IMR-90 (cell line): ENCODE data around the gene PYGB. TPM values are rescaled to one million over a fixed set of nuclear protein-coding genes. Genes with fewer than 3 reads are reported as not detected.
A peak's percentile ranks its signal among the peaks of the same experiment; 100 is the strongest.

Source experiments
- ATAC-seq: fragments of 200-7000 bp; cut with Tn5 transposase; 2 replicates; pipeline ENCODE4 v1.9.1; 2020; ENCODE audit warnings: low read depth, mild to moderate bottlenecking, moderate library complexity
- BruUV-seq: library from RNA; stranded (reverse); fragments of 400-500 nt; replicated peaks from 2 replicates; lab custom pipeline; 2021; lab: Mats Ljungman, UMichigan
- CTCF ChIA-PET: fragments of 300-600 bp; formaldehyde crosslinking; extraction: SDS; loops from one replicate; lab custom pipeline; 2021; ENCODE audit warnings: antibody characterized with exemption; lab: Yijun Ruan, JAX
- POLR2A ChIA-PET: fragments of 300-600 bp; sonication (Branson Sonifier 250); formaldehyde crosslinking; loops from one replicate; lab custom pipeline; 2022; ENCODE audit warnings: antibody characterized with exemption; ENCODE audit not compliant: unreplicated experiment; lab: Charles Lee
- DNase-seq: peaks from one replicate; pipeline ENCODE4 v3.0.0; 2013
- H2AFZ ChIP-seq: replicated peaks from 2 replicates; pipeline ENCODE3; 2013; ENCODE audit warnings: low read length, mild to moderate bottlenecking; ENCODE audit not compliant: poor library complexity
- H2AK5ac ChIP-seq: 2 replicates; pipeline ENCODE4 v1.6.1; 2013; ENCODE audit warnings: low read depth, low read length, inconsistent platforms
- H2AK9ac ChIP-seq: replicated peaks from 2 replicates; pipeline ENCODE3; 2013; ENCODE audit warnings: mild to moderate bottlenecking, low read depth, low read length, moderate library complexity; ENCODE audit not compliant: poor library complexity
- H2BK120ac ChIP-seq: 2 replicates; pipeline ENCODE4 v1.6.1; 2013; ENCODE audit warnings: low read depth, low read length, inconsistent platforms
- H2BK15ac ChIP-seq: 3 replicates; pipeline ENCODE4 v1.6.1; 2013; ENCODE audit warnings: low read depth, low read length, inconsistent platforms
- H2BK20ac ChIP-seq: 2 replicates; pipeline ENCODE4 v1.6.1; 2013; ENCODE audit warnings: low read depth, mild to moderate bottlenecking, inconsistent platforms, low read length, moderate library complexity
- H2BK5ac ChIP-seq: 2 replicates; pipeline ENCODE4 v1.6.1; 2013; ENCODE audit warnings: mild to moderate bottlenecking, low read depth, low read length, inconsistent platforms; ENCODE audit not compliant: poor library complexity, severe bottlenecking
- H3K14ac ChIP-seq: replicated peaks from 2 replicates; pipeline ENCODE4 v1.6.1; 2013; ENCODE audit warnings: low read depth, low read length, inconsistent platforms
- H3K18ac ChIP-seq: 2 replicates; pipeline ENCODE4 v1.6.1; 2013; ENCODE audit warnings: low read depth, low read length, control low read depth
- H3K23ac ChIP-seq: 2 replicates; pipeline ENCODE4 v1.6.1; 2013; ENCODE audit warnings: low read depth, low read length, inconsistent platforms
- H3K27ac ChIP-seq: 2 replicates; pipeline ENCODE4 v1.5.1; 2013; ENCODE audit warnings: mild to moderate bottlenecking, control low read depth, low read length; ENCODE audit not compliant: insufficient read depth
- H3K27me3 ChIP-seq: 2 replicates; pipeline ENCODE4 v1.6.1; 2013; ENCODE audit warnings: low read length; ENCODE audit not compliant: control insufficient read depth, insufficient read depth
- H3K36me3 ChIP-seq: 2 replicates; pipeline ENCODE4 v1.6.1; 2013; ENCODE audit warnings: low read length, mixed read lengths; ENCODE audit not compliant: control insufficient read depth, insufficient read depth
- H3K4ac ChIP-seq: 2 replicates; pipeline ENCODE4 v1.6.1; 2013; ENCODE audit warnings: low read depth, low read length, inconsistent platforms
- H3K4me1 ChIP-seq: 2 replicates; pipeline ENCODE4 v1.6.1; 2013; ENCODE audit warnings: low read length, mixed read lengths; ENCODE audit not compliant: control insufficient read depth, insufficient read depth
- H3K4me2 ChIP-seq: 2 replicates; pipeline ENCODE4 v1.6.1; 2013; ENCODE audit warnings: low read depth, mild to moderate bottlenecking, control low read depth, low read length, moderate library complexity
- H3K4me3 ChIP-seq: 2 replicates; pipeline ENCODE4 v1.5.1; 2013; ENCODE audit warnings: low read depth, mild to moderate bottlenecking, control low read depth, low read length, moderate library complexity; ENCODE audit not compliant: insufficient read depth
- H3K56ac ChIP-seq: 2 replicates; pipeline ENCODE4 v1.6.1; 2013; ENCODE audit warnings: low read length, inconsistent platforms; ENCODE audit not compliant: insufficient read depth; ENCODE audit errors: extremely low read depth
- H3K79me1 ChIP-seq, 2 experiments: 2 replicates each; pipeline ENCODE4 v1.6.1; 2013; ENCODE audit warnings: low read length in 2 of 2, inconsistent platforms in 1 of 2, low read depth in 1 of 2
- H3K9ac ChIP-seq: 2 replicates; pipeline ENCODE4 v1.6.1; 2013; ENCODE audit warnings: low read depth, low read length, control low read depth
- H3K9me1 ChIP-seq: 2 replicates; pipeline ENCODE4 v1.6.1; 2013; ENCODE audit warnings: low read length, inconsistent platforms; ENCODE audit not compliant: insufficient read depth
- H3K9me3 ChIP-seq: 2 replicates; pipeline ENCODE4 v1.6.1; 2013; ENCODE audit warnings: low read length; ENCODE audit not compliant: control insufficient read depth, insufficient read depth
- H4K20me1 ChIP-seq: 2 replicates; pipeline ENCODE4 v1.6.1; 2013; ENCODE audit warnings: low read length, inconsistent platforms; ENCODE audit not compliant: insufficient read depth
- H4K5ac ChIP-seq: 2 replicates; pipeline ENCODE4 v1.6.1; 2013; ENCODE audit warnings: mild to moderate bottlenecking, low read depth, low read length, control low read depth
- H4K8ac ChIP-seq, 2 experiments: 2 replicates each; pipeline ENCODE4 v1.6.1; 2013; ENCODE audit warnings: low read depth in 2 of 2, low read length in 2 of 2, control low read depth in 1 of 2, inconsistent platforms in 1 of 2
- H4K91ac ChIP-seq: 2 replicates; pipeline ENCODE4 v1.6.1; 2013; ENCODE audit warnings: low read depth, low read length, inconsistent platforms; ENCODE audit not compliant: insufficient read depth
- CTCF ChIP-seq: conservative IDR thresholded peaks from 2 replicates; pipeline ENCODE4 v1.5.1; 2012; ENCODE audit warnings: mild to moderate bottlenecking, low read depth, low read length, improper control_type of control experiment
- ELK1 ChIP-seq: fragments of 150-350 bp; IDR thresholded peaks from 2 replicates; pipeline ENCODE4 v1.6.1; 2016; ENCODE audit warnings: low read depth, mild to moderate bottlenecking, low read length, moderate library complexity, borderline replicate concordance
- RAD21 ChIP-seq: IDR thresholded peaks from 2 replicates; pipeline ENCODE4 v1.6.1; 2012; ENCODE audit warnings: low read length, improper control_type of control experiment
- RCOR1 ChIP-seq: IDR thresholded peaks from 2 replicates; pipeline ENCODE4 v1.6.1; 2012; ENCODE audit warnings: mild to moderate bottlenecking, low read length, improper control_type of control experiment; ENCODE audit not compliant: insufficient replicate concordance
- SMC3 ChIP-seq: fragments of 150-350 bp; IDR thresholded peaks from 2 replicates; pipeline ENCODE4 v1.6.1; 2016; ENCODE audit warnings: low read depth, mild to moderate bottlenecking, antibody characterized with exemption, low read length, moderate library complexity
- WGBS, 2 experiments: methylation state at CpG; one replicate each; pipeline versions ENCODE4 v1.1.5 to v1.1.7; 2013; ENCODE audit warnings: missing lambda C conversion rate in 2 of 2; ENCODE audit not compliant: insufficient read length in 1 of 2; ENCODE audit errors: extremely low coverage in 2 of 2; 5-methylcytosine and 5-hydroxymethylcytosine counted together
- dilution Hi-C: fragments of 300-500 bp; cut with HindIII; formaldehyde crosslinking; loops from one replicate; pipeline ENCODE4 v1.14.3; 2018; ENCODE audit warnings: low sequenced_read_pairs; ENCODE audit not compliant: unreplicated experiment
- in situ Hi-C: fragments of 300-500 bp; cut with MboI; formaldehyde crosslinking; loops from 3 replicates; pipeline ENCODE4 v1.14.3; 2019; ENCODE audit warnings: low sequenced_read_pairs, inconsistent platforms, mixed read lengths
- intact Hi-C: fragments of 100-400 bp; cut with micrococcal nuclease; formaldehyde crosslinking; loops from 2 replicates; pipeline ENCODE4 v1.10.0; 2022
- polyA plus RNA-seq, 3 experiments: library from polyadenylated mRNA; depleted of rRNA; stranded (reverse); fragments of >200 nt; gene quantifications; 2 replicates each; pipeline ENCODE4 v1.2.3, GENCODE V29; 2012; ENCODE audit warnings: low replicate concordance in 1 of 3
- total RNA-seq: library from RNA; depleted of rRNA; stranded (reverse); fragments of >200 nt; gene quantifications from 2 replicates; pipeline ENCODE4 v1.2.3, GENCODE V29; 2012

The PYGB gene
- total and polyA plus RNA-seq, 2 of the 4 experiments (the other 2 are of a cell fraction): 72.4 to 83.1 TPM

GRCh38 chr20:25296094-25297093, 48.5 kb downstream of the PYGB start:
- Histone ChIP-seq H3K79me1 (peaks cover 0 to 36% of the 10 kb centered on the region in 2 experiments; a peak in 2 of 4 replicates), H4K20me1 (peaks cover 11% of the 10 kb centered on the region; the same call in 1 of the 2 replicates), H2BK5ac (peak overlapping the region; percentile 68), H3K4me2 (no peak overlapping the region), H3K23ac (peak overlapping the region; percentile 40; the same call in 1 of the 2 replicates), H4K91ac (peak overlapping the region; percentile 51), H3K4me1 (peaks cover 16% of the 10 kb centered on the region), H3K9me1 (peaks cover 8% of the 10 kb centered on the region), H4K5ac (peak overlapping the region; percentile 14; the same call in 1 of the 2 replicates), H3K36me3 (peaks cover 44% of the 10 kb centered on the region), H3K14ac (peak overlapping the region; percentile 48), H3K9ac (no peak overlapping the region), H3K56ac (no peak overlapping the region), H2AK5ac (peak overlapping the region; percentile 38), H2BK20ac (no peak overlapping the region), H4K8ac (peak overlapping the region in 1 of 2 experiments; percentile 56; a peak in 1 of 4 replicates), H2BK120ac (peak overlapping the region; percentile 47; the same call in 1 of the 2 replicates), H2BK15ac (no peak overlapping the region), H2AK9ac (peak overlapping the region; percentile 60), H3K4ac (peak overlapping the region; percentile 53; the same call in 1 of the 2 replicates), H3K18ac (0 out of 2 replicates have a peak overlapping the region, but pooled peaks have one; percentile 12), H3K9me3 (no peaks in the 10 kb centered on the region), H3K27me3 (no peaks in the 10 kb centered on the region), H2AFZ (peak overlapping the region; percentile 47), H3K27ac (peak overlapping the region; percentile 46; the same call in 1 of the 2 replicates), H3K4me3 (no peak overlapping the region)
- ATAC-seq (no peak), DNase-seq (peak; percentile 24)
- in situ Hi-C loops: loop anchor here (5.0 to 10.0 kb wide), 2 partner anchors 101 to 102 kb away; partner anchors contain the start of gene ENTPD6
- ChIA-PET CTCF (interaction anchor here (0.6 to 3.2 kb wide), 4 partner anchors 10 to 118 kb away, joined by 3 to 24 read pairs (median 4); partner anchors contain the start of gene PYGB), POLR2A (no interaction called here)
- intact Hi-C loops: loop anchor here (2.0 kb wide), 1 partner anchor 302 kb away; no protein-coding TSS in a partner anchor
- TSS peak; percentile 86 for BruUV-seq
- dilution Hi-C loops: no loop called here
- WGBS, 2 experiments: 83% methylated on average over 8 of the region's 24 CpGs; no CpG with 5 or more reads in 1 of the 2 experiments
- TF ChIP-seq RCOR1: no peak
- peak; percentile 18; the same call in 1 of the 2 replicates for TF ChIP-seq SMC3
- TF ChIP-seq CTCF: peak; percentile 36
- peak; percentile 34 for TF ChIP-seq RAD21
- TF ChIP-seq ELK1: no peak
